ENCODE results near the gene FOXE3.

- TF ChIP-seq, protein P1, sequence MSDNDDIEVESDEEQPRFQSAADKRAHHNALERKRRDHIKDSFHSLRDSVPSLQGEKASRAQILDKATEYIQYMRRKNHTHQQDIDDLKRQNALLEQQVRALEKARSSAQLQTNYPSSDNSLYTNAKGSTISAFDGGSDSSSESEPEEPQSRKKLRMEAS (CRISPR knock-in tag; IDR thresholded peaks at IDR 0.05) = no peak; the same call in 1 of the 2 replicates
- TF ChIP-seq JUN (CRISPR knock-in tag; IDR thresholded peaks at IDR 0.05) (no peak), TEAD1 (CRISPR knock-in tag; IDR thresholded peaks at IDR 0.05) (no peak), FOXJ3 (CRISPR knock-in tag; IDR thresholded peaks at IDR 0.05; ENCODE audit: borderline replicate concordance) (no peak), ZNF423 (CRISPR knock-in tag; IDR thresholded peaks at IDR 0.05) (no peak), CTCF (IDR thresholded peaks at IDR 0.05) (peak; percentile 99), E2F1 (CRISPR knock-in tag; IDR thresholded peaks at IDR 0.05) (no peak), NR3C1 (CRISPR knock-in tag; conservative IDR thresholded peaks at IDR 0.05; ENCODE audit: low read depth) (no peak), TEAD4 (CRISPR knock-in tag; IDR thresholded peaks at IDR 0.05) (no peak), ZNF263 (CRISPR knock-in tag; IDR thresholded peaks at IDR 0.05; ENCODE audit: low read depth) (no peak)
- TF ChIP-seq, protein P2, sequence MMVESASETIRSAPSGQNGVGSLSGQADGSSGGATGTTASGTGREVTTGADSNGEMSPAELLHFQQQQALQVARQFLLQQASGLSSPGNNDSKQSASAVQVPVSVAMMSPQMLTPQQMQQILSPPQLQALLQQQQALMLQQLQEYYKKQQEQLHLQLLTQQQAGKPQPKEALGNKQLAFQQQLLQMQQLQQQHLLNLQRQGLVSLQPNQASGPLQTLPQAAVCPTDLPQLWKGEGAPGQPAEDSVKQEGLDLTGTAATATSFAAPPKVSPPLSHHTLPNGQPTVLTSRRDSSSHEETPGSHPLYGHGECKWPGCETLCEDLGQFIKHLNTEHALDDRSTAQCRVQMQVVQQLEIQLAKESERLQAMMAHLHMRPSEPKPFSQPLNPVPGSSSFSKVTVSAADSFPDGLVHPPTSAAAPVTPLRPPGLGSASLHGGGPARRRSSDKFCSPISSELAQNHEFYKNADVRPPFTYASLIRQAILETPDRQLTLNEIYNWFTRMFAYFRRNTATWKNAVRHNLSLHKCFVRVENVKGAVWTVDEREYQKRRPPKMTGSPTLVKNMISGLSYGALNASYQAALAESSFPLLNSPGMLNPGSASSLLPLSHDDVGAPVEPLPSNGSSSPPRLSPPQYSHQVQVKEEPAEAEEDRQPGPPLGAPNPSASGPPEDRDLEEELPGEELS (CRISPR knock-in tag; IDR thresholded peaks at IDR 0.05) = 0 out of 2 replicates have a peak, but pooled peaks have one; percentile 45
- TF ChIP-seq, protein P3, sequence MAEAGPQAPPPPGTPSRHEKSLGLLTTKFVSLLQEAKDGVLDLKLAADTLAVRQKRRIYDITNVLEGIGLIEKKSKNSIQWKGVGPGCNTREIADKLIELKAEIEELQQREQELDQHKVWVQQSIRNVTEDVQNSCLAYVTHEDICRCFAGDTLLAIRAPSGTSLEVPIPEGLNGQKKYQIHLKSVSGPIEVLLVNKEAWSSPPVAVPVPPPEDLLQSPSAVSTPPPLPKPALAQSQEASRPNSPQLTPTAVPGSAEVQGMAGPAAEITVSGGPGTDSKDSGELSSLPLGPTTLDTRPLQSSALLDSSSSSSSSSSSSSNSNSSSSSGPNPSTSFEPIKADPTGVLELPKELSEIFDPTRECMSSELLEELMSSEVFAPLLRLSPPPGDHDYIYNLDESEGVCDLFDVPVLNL (CRISPR knock-in tag; IDR thresholded peaks at IDR 0.05; ENCODE audit: borderline replicate concordance, low read depth) = no peak
- TF ChIP-seq, protein P4, sequence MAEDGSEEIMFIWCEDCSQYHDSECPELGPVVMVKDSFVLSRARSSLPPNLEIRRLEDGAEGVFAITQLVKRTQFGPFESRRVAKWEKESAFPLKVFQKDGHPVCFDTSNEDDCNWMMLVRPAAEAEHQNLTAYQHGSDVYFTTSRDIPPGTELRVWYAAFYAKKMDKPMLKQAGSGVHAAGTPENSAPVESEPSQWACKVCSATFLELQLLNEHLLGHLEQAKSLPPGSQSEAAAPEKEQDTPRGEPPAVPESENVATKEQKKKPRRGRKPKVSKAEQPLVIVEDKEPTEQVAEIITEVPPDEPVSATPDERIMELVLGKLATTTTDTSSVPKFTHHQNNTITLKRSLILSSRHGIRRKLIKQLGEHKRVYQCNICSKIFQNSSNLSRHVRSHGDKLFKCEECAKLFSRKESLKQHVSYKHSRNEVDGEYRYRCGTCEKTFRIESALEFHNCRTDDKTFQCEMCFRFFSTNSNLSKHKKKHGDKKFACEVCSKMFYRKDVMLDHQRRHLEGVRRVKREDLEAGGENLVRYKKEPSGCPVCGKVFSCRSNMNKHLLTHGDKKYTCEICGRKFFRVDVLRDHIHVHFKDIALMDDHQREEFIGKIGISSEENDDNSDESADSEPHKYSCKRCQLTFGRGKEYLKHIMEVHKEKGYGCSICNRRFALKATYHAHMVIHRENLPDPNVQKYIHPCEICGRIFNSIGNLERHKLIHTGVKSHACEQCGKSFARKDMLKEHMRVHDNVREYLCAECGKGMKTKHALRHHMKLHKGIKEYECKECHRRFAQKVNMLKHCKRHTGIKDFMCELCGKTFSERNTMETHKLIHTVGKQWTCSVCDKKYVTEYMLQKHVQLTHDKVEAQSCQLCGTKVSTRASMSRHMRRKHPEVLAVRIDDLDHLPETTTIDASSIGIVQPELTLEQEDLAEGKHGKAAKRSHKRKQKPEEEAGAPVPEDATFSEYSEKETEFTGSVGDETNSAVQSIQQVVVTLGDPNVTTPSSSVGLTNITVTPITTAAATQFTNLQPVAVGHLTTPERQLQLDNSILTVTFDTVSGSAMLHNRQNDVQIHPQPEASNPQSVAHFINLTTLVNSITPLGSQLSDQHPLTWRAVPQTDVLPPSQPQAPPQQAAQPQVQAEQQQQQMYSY (CRISPR knock-in tag; IDR thresholded peaks at IDR 0.05) = no peak
- TF ChIP-seq, protein P5, sequence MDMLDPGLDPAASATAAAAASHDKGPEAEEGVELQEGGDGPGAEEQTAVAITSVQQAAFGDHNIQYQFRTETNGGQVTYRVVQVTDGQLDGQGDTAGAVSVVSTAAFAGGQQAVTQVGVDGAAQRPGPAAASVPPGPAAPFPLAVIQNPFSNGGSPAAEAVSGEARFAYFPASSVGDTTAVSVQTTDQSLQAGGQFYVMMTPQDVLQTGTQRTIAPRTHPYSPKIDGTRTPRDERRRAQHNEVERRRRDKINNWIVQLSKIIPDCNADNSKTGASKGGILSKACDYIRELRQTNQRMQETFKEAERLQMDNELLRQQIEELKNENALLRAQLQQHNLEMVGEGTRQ (CRISPR knock-in tag; IDR thresholded peaks at IDR 0.05) = no peak
These were observed 21.5 kb downstream of the FOXE3 start, which contains the start of gene FOXD2 for GRCh38 chr1:47437447-47438164.
